HCT116 (cell line): ENCODE measurements around the gene SNX9. TPM values are rescaled to one million over a fixed set of nuclear protein-coding genes. Genes with fewer than 3 reads are reported as not detected.

ENCODE experiments used
- ATAC-seq: fragments of 200-7000 bp; cut with Tn5 transposase; 2 replicates; pipeline ENCODE4 v1.9.1; 2020; ENCODE audit warnings: mild to moderate bottlenecking, moderate library complexity
- BruUV-seq: library from RNA; stranded (reverse); fragments of 400-500 nt; replicated peaks from 2 replicates; lab custom pipeline; 2021; lab: Mats Ljungman, UMichigan
- CTCF ChIA-PET: fragments of 300-600 bp; sonication (Branson Sonifier 250); formaldehyde crosslinking; loops from one replicate; lab custom pipeline; 2021; ENCODE audit warnings: antibody characterized with exemption; lab: Charles Lee
- POLR2A ChIA-PET: fragments of 300-600, 350-600 bp; sonication (Branson Sonifier 250); formaldehyde crosslinking; loops from one replicate; lab custom pipeline; 2021; ENCODE audit warnings: antibody characterized with exemption; lab: Charles Lee
- RAD21 ChIA-PET, 2 experiments: fragments of 300-600 bp; sonication (Branson Sonifier 250); formaldehyde crosslinking; loops; one replicate each; lab custom pipeline; 2023; ENCODE audit warnings: low total read pairs in 2 of 2; ENCODE audit not compliant: uncharacterized antibody in 2 of 2, unreplicated experiment in 2 of 2, low non-redundant PET in 1 of 2; lab: Charles Lee
- DNase-seq: peaks from one replicate; pipeline ENCODE4 v3.0.0-alpha.2; 2010; ENCODE audit warnings: low read depth, low spot score
- H2AFZ ChIP-seq: fragments of 200-600 bp; shearing (Covaris generic), sonication (generic); 2 replicates; pipeline ENCODE4 v1.6.1; 2017; ENCODE audit warnings: low read depth, mixed run types, mixed read lengths, antibody characterized with exemption, low read length; ENCODE audit not compliant: poor library complexity, severe bottlenecking
- H3K27ac ChIP-seq: 2 replicates; pipeline ENCODE4 v1.5.1; 2012; ENCODE audit warnings: low read depth, low read length
- H3K27me3 ChIP-seq: fragments of 200-600 bp; sonication (generic); 2 replicates; pipeline ENCODE4 v1.6.1; 2016; ENCODE audit warnings: mixed run types, low read length, mixed read lengths; ENCODE audit not compliant: insufficient read depth
- H3K36me3 ChIP-seq, 2 experiments: fragments of 200-500 bp in 1 of 2; fragments of 200-600 bp in 1 of 2; sonication (Bioruptor generic) in 1 of 2; sonication (generic) in 1 of 2; 2 replicates each; pipeline versions ENCODE4 v1.5.1 to v1.6.1; 2014 to 2016; ENCODE audit warnings: low read length in 2 of 2, inconsistent platforms in 1 of 2, mixed read lengths in 1 of 2, mixed run types in 1 of 2; ENCODE audit not compliant: insufficient read depth in 2 of 2, control insufficient read depth in 1 of 2
- H3K4me1 ChIP-seq, 2 experiments: fragments of 200-600 bp in 1 of 2; sonication (generic) in 1 of 2; 2 replicates each; pipeline versions ENCODE4 v1.5.1 to v1.6.1; 2012 to 2017; ENCODE audit warnings: low read length in 2 of 2, inconsistent platforms in 1 of 2, mild to moderate bottlenecking in 1 of 2, mixed read lengths in 1 of 2, mixed run types in 1 of 2, moderate library complexity in 1 of 2; ENCODE audit not compliant: insufficient read depth in 2 of 2, control insufficient read depth in 1 of 2
- H3K4me2 ChIP-seq: fragments of 200-600 bp; sonication (generic); 2 replicates; pipeline ENCODE4 v1.6.1; 2017; ENCODE audit warnings: mixed run types, low read length, mixed read lengths
- H3K4me3 ChIP-seq, 2 experiments: fragments of 200-600 bp in 1 of 2; sonication (generic) in 1 of 2; replicated peaks in 1 of 2; 2 replicates each; pipeline ENCODE4 v1.5.1; 2011 to 2016; ENCODE audit warnings: low read length in 2 of 2, control low read depth in 1 of 2, low read depth in 1 of 2, mild to moderate bottlenecking in 1 of 2, mixed read lengths in 1 of 2, mixed run types in 1 of 2
- H3K79me2 ChIP-seq: fragments of 200-600 bp; sonication (generic); 2 replicates; pipeline ENCODE4 v1.6.1; 2017; ENCODE audit warnings: mild to moderate bottlenecking, mixed run types, low read length, moderate library complexity, mixed read lengths; ENCODE audit not compliant: insufficient read depth
- H3K9ac ChIP-seq: fragments of 200-600 bp; sonication (generic); 2 replicates; pipeline ENCODE4 v1.6.1; 2016; ENCODE audit warnings: low read length, mixed read lengths
- H3K9me2 ChIP-seq: fragments of 200-600 bp; sonication (generic), shearing (Covaris generic); 2 replicates; pipeline ENCODE4 v1.6.1; 2017; ENCODE audit warnings: mixed run types, mild to moderate bottlenecking, moderate library complexity; ENCODE audit not compliant: insufficient read depth
- H3K9me3 ChIP-seq, 2 experiments: fragments of 200-500 bp in 1 of 2; fragments of 200-600 bp in 1 of 2; sonication (Bioruptor generic) in 1 of 2; sonication (generic) in 1 of 2; 2 replicates each; pipeline ENCODE4 v1.6.1; 2014 to 2017; ENCODE audit warnings: low read length in 2 of 2, mixed read lengths in 2 of 2, inconsistent platforms in 1 of 2, low read depth in 1 of 2, mild to moderate bottlenecking in 1 of 2, mixed run types in 1 of 2, moderate library complexity in 1 of 2; ENCODE audit not compliant: control insufficient read depth in 1 of 2, insufficient read depth in 1 of 2
- H4K20me1 ChIP-seq: fragments of 200-600 bp; sonication (generic), shearing (Covaris generic); 2 replicates; pipeline ENCODE4 v1.6.1; 2017; ENCODE audit warnings: mixed run types, mild to moderate bottlenecking, moderate library complexity; ENCODE audit not compliant: insufficient read depth
- CBX3 ChIP-seq: IDR thresholded peaks from 2 replicates; pipeline ENCODE4 v1.6.1; 2012; ENCODE audit warnings: low read depth
- CEBPB ChIP-seq: IDR thresholded peaks from 2 replicates; pipeline ENCODE4 v1.6.1; 2012; ENCODE audit warnings: low read depth
- CTCF ChIP-seq, 3 experiments: fragments of 200-600 bp in 1 of 3; sonication (generic) in 1 of 3; IDR thresholded peaks in 2 of 3; conservative IDR thresholded peaks in 1 of 3; 2 replicates each; pipeline ENCODE4 v1.5.1; 2012 to 2017; ENCODE audit warnings: low read depth in 2 of 3, low read length in 2 of 3, antibody characterized with exemption in 1 of 3, borderline replicate concordance in 1 of 3, control low read depth in 1 of 3, mild to moderate bottlenecking in 1 of 3, mixed read lengths in 1 of 3, mixed run types in 1 of 3, moderate library complexity in 1 of 3; ENCODE audit not compliant: insufficient read depth in 1 of 3
- EGR1 ChIP-seq: IDR thresholded peaks from 2 replicates; pipeline ENCODE4 v1.6.1; 2012; ENCODE audit warnings: low read depth
- EZH2 ChIP-seq: fragments of 200-600 bp; sonication (generic); IDR thresholded peaks from 2 replicates; pipeline ENCODE4 v1.6.1; 2017; ENCODE audit warnings: antibody characterized with exemption, mixed run types
- FOSL1 ChIP-seq: IDR thresholded peaks from 2 replicates; pipeline ENCODE4 v1.6.1; 2012; ENCODE audit warnings: low read depth
- JUND ChIP-seq: IDR thresholded peaks from 2 replicates; pipeline ENCODE4 v1.6.1; 2012
- MAX ChIP-seq: IDR thresholded peaks from 2 replicates; pipeline ENCODE4 v1.6.1; 2012
- POLR2A ChIP-seq: IDR thresholded peaks from 2 replicates; pipeline ENCODE4 v1.7.0; 2011; ENCODE audit warnings: borderline replicate concordance; ENCODE audit not compliant: insufficient read depth, insufficient read length; ENCODE audit errors: extremely low read depth
- POLR2AphosphoS5 ChIP-seq: IDR thresholded peaks from 2 replicates; pipeline ENCODE4 v1.6.1; 2011; ENCODE audit warnings: mild to moderate bottlenecking, low read depth, low read length, moderate library complexity
- RAD21 ChIP-seq: IDR thresholded peaks from 2 replicates; pipeline ENCODE4 v1.6.1; 2012; ENCODE audit warnings: low read depth, mild to moderate bottlenecking
- REST ChIP-seq: IDR thresholded peaks from 2 replicates; pipeline ENCODE4 v1.6.1; 2012; ENCODE audit warnings: low read depth
- SIN3A ChIP-seq: IDR thresholded peaks from 2 replicates; pipeline ENCODE4 v1.6.1; 2012; ENCODE audit warnings: low read depth
- SP1 ChIP-seq: IDR thresholded peaks from 2 replicates; pipeline ENCODE4 v1.6.1; 2012; ENCODE audit warnings: low read depth
- SRF ChIP-seq: IDR thresholded peaks from 2 replicates; pipeline ENCODE4 v1.6.1; 2012; ENCODE audit warnings: low read depth
- TCF7L2 ChIP-seq: IDR thresholded peaks from 2 replicates; pipeline ENCODE4 v1.7.0; 2011; ENCODE audit warnings: borderline replicate concordance, inconsistent platforms; ENCODE audit not compliant: insufficient read depth, insufficient read length; ENCODE audit errors: extremely low read depth
- YY1 ChIP-seq: IDR thresholded peaks from 2 replicates; pipeline ENCODE4 v1.6.1; 2011; ENCODE audit warnings: low read length, low read depth, moderate library complexity, mild to moderate bottlenecking; ENCODE audit not compliant: insufficient replicate concordance; ENCODE audit errors: extremely low read depth
- ZBTB33 ChIP-seq: IDR thresholded peaks from 2 replicates; pipeline ENCODE4 v1.6.1; 2011; ENCODE audit warnings: mild to moderate bottlenecking, low read length, moderate library complexity; ENCODE audit not compliant: insufficient replicate concordance; ENCODE audit errors: extremely low read depth
- ZFX ChIP-seq: fragments of 450-650 bp; IDR thresholded peaks from 2 replicates; pipeline ENCODE4 v1.6.1; 2017
- ZNF274 ChIP-seq: fragments of 200-500 bp; sonication (Bioruptor generic); IDR thresholded peaks from 2 replicates; pipeline ENCODE4 v1.6.1; 2014; ENCODE audit warnings: mild to moderate bottlenecking, low read depth, low read length, inconsistent platforms
- intact Hi-C: fragments of 100-400 bp; cut with micrococcal nuclease; formaldehyde crosslinking; loops from 2 replicates; pipeline ENCODE4 v1.10.0; 2022
- total RNA-seq: library from RNA; stranded (reverse); gene quantifications from one replicate; pipeline ENCODE4 v1.2.1, GENCODE V29; 2021; ENCODE audit not compliant: unreplicated experiment

Gene SNX9
- total RNA-seq, 1 experiment from 2014 or later = 42.5 TPM

GRCh38 chr6:157806131-157806855 lies 16.8 kb upstream of the SNX9 start:
- H4K20me1 ChIP-seq = no peaks in the 10 kb centered on the region
- H3K4me1 ChIP-seq = peaks cover 2 to 10% of the 10 kb centered on the region in 2 experiments; a peak in 2 of 4 replicates
- H3K4me2 ChIP-seq = no peak overlapping the region
- intact Hi-C loops = no loop called here
- RAD21 ChIA-PET = no interaction called here
- H3K27me3 ChIP-seq = no peaks in the 10 kb centered on the region
- H3K79me2 ChIP-seq = no peaks in the 10 kb centered on the region
- no peak overlapping the region for H3K9ac ChIP-seq
- H2AFZ ChIP-seq = no peak overlapping the region
- 0 out of 4 replicates have a peak, but pooled peaks cover 0 to 10% of the 10 kb centered on the region in 2 experiments for H3K9me3 ChIP-seq
- no peak overlapping the region for H3K27ac ChIP-seq
- DNase-seq = no peak
- TF ChIP-seq REST = no peak
- TF ChIP-seq MAX = no peak
- TF ChIP-seq POLR2AphosphoS5 = no peak
- no peak for TF ChIP-seq FOSL1
- no peak for TF ChIP-seq TCF7L2
- no peak for TF ChIP-seq ZNF274
- no peak for TF ChIP-seq SP1
- no peak for TF ChIP-seq EGR1
- TF ChIP-seq CEBPB = no peak
- no peak for TF ChIP-seq JUND
- no peak for TF ChIP-seq EZH2
- no peak for TF ChIP-seq SIN3A
- TF ChIP-seq CTCF (IDR thresholded peaks at IDR 0.05 in 2 of 3, conservative IDR thresholded peaks at IDR 0.05 in 1 of 3; ENCODE audit: borderline replicate concordance in 1 of 3, insufficient read depth in 1 of 3, low read depth in 2 of 3, low read length in 2 of 3) = no peak
- TF ChIP-seq SRF = no peak
- TF ChIP-seq ZFX = no peak
- no peak for TF ChIP-seq ZBTB33
- no peak for TF ChIP-seq POLR2A
- no peak for TF ChIP-seq YY1
- TF ChIP-seq RAD21 = no peak
- no peak for TF ChIP-seq CBX3
- H3K9me2 ChIP-seq = no peaks in the 10 kb centered on the region
- CTCF ChIA-PET = no interaction called here
- no peak overlapping the region for H3K4me3 ChIP-seq
- no peak for ATAC-seq
- no peaks in the 10 kb centered on the region for H3K36me3 ChIP-seq
- no TSS peak for BruUV-seq
- POLR2A ChIA-PET = interaction anchor here (0.7 kb wide), 1 partner anchor 22 kb away, joined by 3 read pairs; no protein-coding TSS in a partner anchor
